ENCODE results near the gene GLIS1. TPM values are rescaled to one million over a fixed set of nuclear protein-coding genes. Genes with fewer than 3 reads are reported as not detected.

Gene GLIS1
- total and polyA plus RNA-seq, 2 of the 8 experiments (the other 6 are each of a cell fraction or from before 2014, with no cell fraction given): 0.15 to 0.22 TPM

GRCh38 chr1:53777272-53777671 lies 38.3 kb upstream of the GLIS1 start (continued):
- no peak for TF ChIP-seq CHD7 (IDR thresholded peaks at IDR 0.05; ENCODE audit: insufficient replicate concordance, low read length)
- no peak for TF ChIP-seq BACH1 (IDR thresholded peaks at IDR 0.05; ENCODE audit: low read length)

All from H1 (cell line).